HEK293 (cell line): ENCODE measurements around the gene ADK.

Experiments used
- CTCF ChIP-seq: fragments of 450-650 bp; formaldehyde crosslinking; IDR thresholded peaks from 2 replicates; pipeline ENCODE4 v1.5.1; 2016; ENCODE audit warnings: missing biosample characterization, missing genetic modification characterization
- ZNF169 ChIP-seq: fragments of 450-650 bp; formaldehyde crosslinking; IDR thresholded peaks from 2 replicates; pipeline ENCODE4 v1.5.1; 2016; ENCODE audit warnings: missing biosample characterization, missing genetic modification characterization
- ZNF311 ChIP-seq: fragments of 450-650 bp; formaldehyde crosslinking; IDR thresholded peaks from 2 replicates; pipeline ENCODE4 v1.5.1; 2017; ENCODE audit warnings: missing biosample characterization, missing genetic modification characterization, borderline replicate concordance
- ZNF580 ChIP-seq: fragments of 450-650 bp; formaldehyde crosslinking; IDR thresholded peaks from 2 replicates; pipeline ENCODE4 v1.5.1; 2016; ENCODE audit warnings: missing biosample characterization, missing genetic modification characterization
- ZNF707 ChIP-seq: fragments of 450-650 bp; formaldehyde crosslinking; IDR thresholded peaks from 2 replicates; pipeline ENCODE4 v1.5.1; 2016; ENCODE audit warnings: missing biosample characterization, missing genetic modification characterization

GRCh38 chr10:74705358-74705980 lies 554.4 kb downstream of the ADK start:
- TF ChIP-seq ZNF580 (tag by site-specific recombination) = no peak
- no peak for TF ChIP-seq ZNF707 (tag by site-specific recombination)
- no peak for TF ChIP-seq CTCF
- TF ChIP-seq ZNF169 (tag by site-specific recombination) = no peak
- TF ChIP-seq ZNF311 (tag by site-specific recombination) = no peak
